ENCODE measurements around the gene PEX11A. TPM values are rescaled to one million over a fixed set of nuclear protein-coding genes. Genes with fewer than 3 reads are reported as not detected.
"Not testable (repeated sequence)": the region's sequence is repeated elsewhere in the genome, so short reads cannot be mapped to it uniquely, and the experiment has no call there.

The PEX11A gene
- total RNA-seq, 1 experiment from 2014 or later = 3.0 TPM

DNA sequence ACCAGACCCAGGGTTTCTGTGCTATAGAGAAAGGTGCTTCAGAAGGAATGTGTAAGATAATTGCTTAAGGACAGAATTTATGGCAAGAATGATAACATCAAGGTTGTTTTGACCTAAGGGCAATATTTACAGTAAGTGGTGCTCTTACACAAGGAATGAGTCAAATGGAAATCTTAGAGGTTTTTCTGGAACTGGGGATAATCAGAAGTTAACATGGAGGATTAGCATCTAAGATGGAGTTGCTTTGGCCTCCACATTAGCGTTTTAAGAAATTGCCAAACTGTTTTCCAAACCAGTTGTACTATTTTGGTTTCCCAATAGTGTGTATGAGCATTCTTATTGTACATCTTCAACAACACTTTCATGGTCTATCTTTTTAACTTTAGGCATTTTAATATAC is 3.1 kb upstream of the PEX11A start (continued):
- TF ChIP-seq, protein P1, sequence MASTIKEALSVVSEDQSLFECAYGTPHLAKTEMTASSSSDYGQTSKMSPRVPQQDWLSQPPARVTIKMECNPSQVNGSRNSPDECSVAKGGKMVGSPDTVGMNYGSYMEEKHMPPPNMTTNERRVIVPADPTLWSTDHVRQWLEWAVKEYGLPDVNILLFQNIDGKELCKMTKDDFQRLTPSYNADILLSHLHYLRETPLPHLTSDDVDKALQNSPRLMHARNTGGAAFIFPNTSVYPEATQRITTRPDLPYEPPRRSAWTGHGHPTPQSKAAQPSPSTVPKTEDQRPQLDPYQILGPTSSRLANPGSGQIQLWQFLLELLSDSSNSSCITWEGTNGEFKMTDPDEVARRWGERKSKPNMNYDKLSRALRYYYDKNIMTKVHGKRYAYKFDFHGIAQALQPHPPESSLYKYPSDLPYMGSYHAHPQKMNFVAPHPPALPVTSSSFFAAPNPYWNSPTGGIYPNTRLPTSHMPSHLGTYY (CRISPR knock-in tag; IDR thresholded peaks at IDR 0.05) = no peak
- TF ChIP-seq MXD4 (CRISPR knock-in tag; IDR thresholded peaks at IDR 0.05; ENCODE audit: borderline replicate concordance) = no peak

DNA sequence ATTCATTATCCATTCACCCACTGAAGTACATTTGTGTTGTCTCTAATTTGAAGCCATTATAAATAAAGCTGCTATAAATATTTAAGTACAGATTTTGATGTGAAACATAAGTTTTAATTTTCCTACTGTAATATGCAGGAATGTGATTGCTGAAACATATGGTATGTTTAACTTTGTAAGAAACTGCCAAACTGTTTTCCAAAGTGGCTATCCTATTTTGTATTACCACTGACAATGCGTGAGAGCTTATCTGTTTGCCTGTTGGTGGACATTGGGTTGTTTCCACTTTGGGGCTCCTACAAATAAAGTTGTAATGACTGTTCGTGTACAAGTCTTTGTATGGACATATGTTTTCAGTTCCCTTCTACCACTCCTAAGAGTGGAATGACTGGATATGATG is 2.5 kb upstream of the PEX11A start:
- TF ChIP-seq ZNF232 (CRISPR knock-in tag; IDR thresholded peaks at IDR 0.05) (no peak), ZNF671 (CRISPR knock-in tag; IDR thresholded peaks at IDR 0.05) (no peak), FOXK1 (CRISPR knock-in tag; IDR thresholded peaks at IDR 0.05) (no peak), NFE2L1 (CRISPR knock-in tag; IDR thresholded peaks at IDR 0.05) (no peak), NR2C2 (CRISPR knock-in tag; IDR thresholded peaks at IDR 0.05) (no peak), GTF2I (CRISPR knock-in tag; conservative IDR thresholded peaks at IDR 0.05) (no peak)
- TF ChIP-seq, protein P2, sequence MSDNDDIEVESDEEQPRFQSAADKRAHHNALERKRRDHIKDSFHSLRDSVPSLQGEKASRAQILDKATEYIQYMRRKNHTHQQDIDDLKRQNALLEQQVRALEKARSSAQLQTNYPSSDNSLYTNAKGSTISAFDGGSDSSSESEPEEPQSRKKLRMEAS (CRISPR knock-in tag; IDR thresholded peaks at IDR 0.05) = no peak
- TF ChIP-seq, protein P3, sequence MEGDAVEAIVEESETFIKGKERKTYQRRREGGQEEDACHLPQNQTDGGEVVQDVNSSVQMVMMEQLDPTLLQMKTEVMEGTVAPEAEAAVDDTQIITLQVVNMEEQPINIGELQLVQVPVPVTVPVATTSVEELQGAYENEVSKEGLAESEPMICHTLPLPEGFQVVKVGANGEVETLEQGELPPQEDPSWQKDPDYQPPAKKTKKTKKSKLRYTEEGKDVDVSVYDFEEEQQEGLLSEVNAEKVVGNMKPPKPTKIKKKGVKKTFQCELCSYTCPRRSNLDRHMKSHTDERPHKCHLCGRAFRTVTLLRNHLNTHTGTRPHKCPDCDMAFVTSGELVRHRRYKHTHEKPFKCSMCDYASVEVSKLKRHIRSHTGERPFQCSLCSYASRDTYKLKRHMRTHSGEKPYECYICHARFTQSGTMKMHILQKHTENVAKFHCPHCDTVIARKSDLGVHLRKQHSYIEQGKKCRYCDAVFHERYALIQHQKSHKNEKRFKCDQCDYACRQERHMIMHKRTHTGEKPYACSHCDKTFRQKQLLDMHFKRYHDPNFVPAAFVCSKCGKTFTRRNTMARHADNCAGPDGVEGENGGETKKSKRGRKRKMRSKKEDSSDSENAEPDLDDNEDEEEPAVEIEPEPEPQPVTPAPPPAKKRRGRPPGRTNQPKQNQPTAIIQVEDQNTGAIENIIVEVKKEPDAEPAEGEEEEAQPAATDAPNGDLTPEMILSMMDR (IDR thresholded peaks at IDR 0.05) = no peak
- Mint-ChIP-seq H3K27ac (no peak overlapping the region), H3K4me3 (no peak overlapping the region), H3K36me3 (no peaks in the 10 kb centered on the region), H3K27me3 (ENCODE audit: low read depth) (peaks cover 43% of the 10 kb centered on the region), H3K9me3 (no peaks in the 10 kb centered on the region), H3K4me1 (peaks cover 4% of the 10 kb centered on the region; the same call in 1 of the 2 replicates)
- CTCF ChIA-PET = no interaction called here
- no peak for ATAC-seq
- POLR2A ChIA-PET = no interaction called here
- no peak for DNase-seq (ENCODE audit: low spot score)

DNA sequence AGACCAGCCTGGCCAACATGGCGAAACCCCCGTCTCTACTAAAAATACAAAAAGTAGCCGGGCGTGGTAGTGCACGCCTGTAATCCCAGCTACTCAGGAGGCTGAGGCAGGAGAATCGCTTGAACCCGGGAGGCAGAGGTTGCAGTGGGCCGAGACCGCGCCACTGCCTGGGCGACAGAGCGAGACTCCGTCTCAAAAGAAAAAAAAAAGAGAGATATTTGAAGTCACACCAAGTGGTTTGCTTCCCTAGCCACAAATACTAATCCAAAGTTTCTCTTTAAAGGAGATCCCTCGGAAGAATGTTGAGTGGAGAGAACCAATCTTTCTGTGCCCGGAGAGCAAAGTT is 651 bp downstream of the PEX11A start:
- H3K9me3 Mint-ChIP-seq; H3K4me1 Mint-ChIP-seq; ATAC-seq; H3K36me3 Mint-ChIP-seq; DNase-seq (ENCODE audit: low spot score); H3K27ac Mint-ChIP-seq; POLR2A ChIA-PET: not testable (repeated sequence)
- Mint-ChIP-seq H3K4me3 (peak overlapping the region; percentile 85), H3K27me3 (ENCODE audit: low read depth) (peaks cover 29% of the 10 kb centered on the region)
- CTCF ChIA-PET = interaction anchor here (2.1 kb wide), 1 partner anchor 17 kb away, joined by 8 read pairs; no protein-coding TSS in a partner anchor

DNA sequence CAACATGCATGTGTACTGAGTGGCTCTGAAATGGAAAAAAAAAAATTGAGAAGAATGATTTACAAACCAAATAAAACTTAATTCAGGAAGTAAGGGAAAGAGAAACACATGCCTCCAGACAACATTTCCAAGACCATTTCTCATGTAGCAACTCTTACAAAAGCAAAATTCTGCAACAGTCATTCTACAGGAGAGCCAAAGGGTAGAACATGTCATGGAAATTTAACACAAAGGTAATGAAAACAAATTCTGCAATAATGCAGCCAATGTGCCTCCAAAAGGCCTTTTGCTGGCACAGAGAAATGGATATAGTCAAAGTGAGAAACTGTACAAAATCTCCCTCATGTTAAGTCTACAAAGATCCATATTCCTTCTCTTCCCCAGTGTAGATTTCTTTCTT is 4.0 kb downstream of the PEX11A start:
- H3K36me3 Mint-ChIP-seq = no peaks in the 10 kb centered on the region
- POLR2A ChIA-PET = no interaction called here
- CTCF ChIA-PET = interaction anchor here (1.5 kb wide), 1 partner anchor 13 kb away, joined by 4 read pairs; no protein-coding TSS in a partner anchor
- ATAC-seq (no peak), DNase-seq (ENCODE audit: low spot score) (no peak)
- H3K27me3 Mint-ChIP-seq (ENCODE audit: low read depth) = peaks cover 14% of the 10 kb centered on the region
- H3K4me3 Mint-ChIP-seq = no peak overlapping the region
- no peaks in the 10 kb centered on the region for H3K9me3 Mint-ChIP-seq
- peaks cover 4% of the 10 kb centered on the region; the same call in 1 of the 2 replicates for H3K4me1 Mint-ChIP-seq
- no peak overlapping the region for H3K27ac Mint-ChIP-seq
- TF ChIP-seq, protein P4, sequence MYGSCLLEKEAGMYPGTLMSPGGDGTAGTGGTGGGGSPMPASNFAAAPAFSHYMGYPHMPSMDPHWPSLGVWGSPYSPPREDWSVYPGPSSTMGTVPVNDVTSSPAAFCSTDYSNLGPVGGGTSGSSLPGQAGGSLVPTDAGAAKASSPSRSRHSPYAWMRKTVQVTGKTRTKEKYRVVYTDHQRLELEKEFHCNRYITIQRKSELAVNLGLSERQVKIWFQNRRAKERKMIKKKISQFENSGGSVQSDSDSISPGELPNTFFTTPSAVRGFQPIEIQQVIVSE (CRISPR knock-in tag; IDR thresholded peaks at IDR 0.05; ENCODE audit: borderline replicate concordance) = no peak
- TF ChIP-seq, protein P5, sequence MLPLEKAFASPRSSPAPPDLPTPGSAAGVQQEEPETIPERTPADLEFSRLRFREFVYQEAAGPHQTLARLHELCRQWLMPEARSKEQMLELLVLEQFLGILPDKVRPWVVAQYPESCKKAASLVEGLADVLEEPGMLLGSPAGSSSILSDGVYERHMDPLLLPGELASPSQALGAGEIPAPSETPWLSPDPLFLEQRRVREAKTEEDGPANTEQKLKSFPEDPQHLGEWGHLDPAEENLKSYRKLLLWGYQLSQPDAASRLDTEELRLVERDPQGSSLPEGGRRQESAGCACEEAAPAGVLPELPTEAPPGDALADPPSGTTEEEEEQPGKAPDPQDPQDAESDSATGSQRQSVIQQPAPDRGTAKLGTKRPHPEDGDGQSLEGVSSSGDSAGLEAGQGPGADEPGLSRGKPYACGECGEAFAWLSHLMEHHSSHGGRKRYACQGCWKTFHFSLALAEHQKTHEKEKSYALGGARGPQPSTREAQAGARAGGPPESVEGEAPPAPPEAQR (CRISPR knock-in tag; IDR thresholded peaks at IDR 0.05) = no peak
- TF ChIP-seq OVOL2 (CRISPR knock-in tag; IDR thresholded peaks at IDR 0.05; ENCODE audit: borderline replicate concordance) (no peak), JUN (CRISPR knock-in tag; IDR thresholded peaks at IDR 0.05) (no peak), MXD4 (CRISPR knock-in tag; IDR thresholded peaks at IDR 0.05; ENCODE audit: borderline replicate concordance) (no peak), ZNF317 (CRISPR knock-in tag; IDR thresholded peaks at IDR 0.05; ENCODE audit: borderline replicate concordance, low read depth) (no peak), NR2C2 (CRISPR knock-in tag; IDR thresholded peaks at IDR 0.05) (no peak), SP1 (CRISPR knock-in tag; conservative IDR thresholded peaks at IDR 0.05) (no peak), NFATC4 (CRISPR knock-in tag; IDR thresholded peaks at IDR 0.05) (no peak), TEAD1 (CRISPR knock-in tag; IDR thresholded peaks at IDR 0.05) (no peak), ZNF263 (CRISPR knock-in tag; IDR thresholded peaks at IDR 0.05; ENCODE audit: low read depth) (no peak), ZNF138 (CRISPR knock-in tag; conservative IDR thresholded peaks at IDR 0.05) (no peak)
- TF ChIP-seq, protein P6, sequence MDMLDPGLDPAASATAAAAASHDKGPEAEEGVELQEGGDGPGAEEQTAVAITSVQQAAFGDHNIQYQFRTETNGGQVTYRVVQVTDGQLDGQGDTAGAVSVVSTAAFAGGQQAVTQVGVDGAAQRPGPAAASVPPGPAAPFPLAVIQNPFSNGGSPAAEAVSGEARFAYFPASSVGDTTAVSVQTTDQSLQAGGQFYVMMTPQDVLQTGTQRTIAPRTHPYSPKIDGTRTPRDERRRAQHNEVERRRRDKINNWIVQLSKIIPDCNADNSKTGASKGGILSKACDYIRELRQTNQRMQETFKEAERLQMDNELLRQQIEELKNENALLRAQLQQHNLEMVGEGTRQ (CRISPR knock-in tag; IDR thresholded peaks at IDR 0.05) = no peak
- TF ChIP-seq, protein P7, sequence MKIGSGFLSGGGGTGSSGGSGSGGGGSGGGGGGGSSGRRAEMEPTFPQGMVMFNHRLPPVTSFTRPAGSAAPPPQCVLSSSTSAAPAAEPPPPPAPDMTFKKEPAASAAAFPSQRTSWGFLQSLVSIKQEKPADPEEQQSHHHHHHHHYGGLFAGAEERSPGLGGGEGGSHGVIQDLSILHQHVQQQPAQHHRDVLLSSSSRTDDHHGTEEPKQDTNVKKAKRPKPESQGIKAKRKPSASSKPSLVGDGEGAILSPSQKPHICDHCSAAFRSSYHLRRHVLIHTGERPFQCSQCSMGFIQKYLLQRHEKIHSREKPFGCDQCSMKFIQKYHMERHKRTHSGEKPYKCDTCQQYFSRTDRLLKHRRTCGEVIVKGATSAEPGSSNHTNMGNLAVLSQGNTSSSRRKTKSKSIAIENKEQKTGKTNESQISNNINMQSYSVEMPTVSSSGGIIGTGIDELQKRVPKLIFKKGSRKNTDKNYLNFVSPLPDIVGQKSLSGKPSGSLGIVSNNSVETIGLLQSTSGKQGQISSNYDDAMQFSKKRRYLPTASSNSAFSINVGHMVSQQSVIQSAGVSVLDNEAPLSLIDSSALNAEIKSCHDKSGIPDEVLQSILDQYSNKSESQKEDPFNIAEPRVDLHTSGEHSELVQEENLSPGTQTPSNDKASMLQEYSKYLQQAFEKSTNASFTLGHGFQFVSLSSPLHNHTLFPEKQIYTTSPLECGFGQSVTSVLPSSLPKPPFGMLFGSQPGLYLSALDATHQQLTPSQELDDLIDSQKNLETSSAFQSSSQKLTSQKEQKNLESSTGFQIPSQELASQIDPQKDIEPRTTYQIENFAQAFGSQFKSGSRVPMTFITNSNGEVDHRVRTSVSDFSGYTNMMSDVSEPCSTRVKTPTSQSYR (CRISPR knock-in tag; IDR thresholded peaks at IDR 0.05) = no peak
- TF ChIP-seq, protein P8, sequence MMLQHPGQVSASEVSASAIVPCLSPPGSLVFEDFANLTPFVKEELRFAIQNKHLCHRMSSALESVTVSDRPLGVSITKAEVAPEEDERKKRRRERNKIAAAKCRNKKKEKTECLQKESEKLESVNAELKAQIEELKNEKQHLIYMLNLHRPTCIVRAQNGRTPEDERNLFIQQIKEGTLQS (CRISPR knock-in tag; conservative IDR thresholded peaks at IDR 0.05) = no peak
